IPS-15b (cell line): ENCODE data around the gene SNAP91.

Source experiments
- H3K27me3 ChIP-seq: one replicate; pipeline ENCODE4 v1.6.1; 2013; ENCODE audit warnings: low read length; ENCODE audit not compliant: control insufficient read depth, insufficient read depth
- H3K36me3 ChIP-seq: one replicate; pipeline ENCODE4 v1.6.1; 2013; ENCODE audit warnings: low read length; ENCODE audit not compliant: control insufficient read depth, insufficient read depth
- H3K4me1 ChIP-seq: one replicate; pipeline ENCODE4 v1.6.1; 2013; ENCODE audit warnings: mild to moderate bottlenecking, low read length; ENCODE audit not compliant: control insufficient read depth, insufficient read depth
- H3K4me3 ChIP-seq: one replicate; pipeline ENCODE4 v1.5.1; 2013; ENCODE audit warnings: low read depth, low read length
- H3K9ac ChIP-seq: one replicate; pipeline ENCODE4 v1.6.1; 2013; ENCODE audit warnings: low read depth, mild to moderate bottlenecking, low read length
- H3K9me3 ChIP-seq: one replicate; pipeline ENCODE4 v1.6.1; 2013; ENCODE audit warnings: mild to moderate bottlenecking, low read length; ENCODE audit not compliant: control insufficient read depth, insufficient read depth

Gene SNAP91

DNA sequence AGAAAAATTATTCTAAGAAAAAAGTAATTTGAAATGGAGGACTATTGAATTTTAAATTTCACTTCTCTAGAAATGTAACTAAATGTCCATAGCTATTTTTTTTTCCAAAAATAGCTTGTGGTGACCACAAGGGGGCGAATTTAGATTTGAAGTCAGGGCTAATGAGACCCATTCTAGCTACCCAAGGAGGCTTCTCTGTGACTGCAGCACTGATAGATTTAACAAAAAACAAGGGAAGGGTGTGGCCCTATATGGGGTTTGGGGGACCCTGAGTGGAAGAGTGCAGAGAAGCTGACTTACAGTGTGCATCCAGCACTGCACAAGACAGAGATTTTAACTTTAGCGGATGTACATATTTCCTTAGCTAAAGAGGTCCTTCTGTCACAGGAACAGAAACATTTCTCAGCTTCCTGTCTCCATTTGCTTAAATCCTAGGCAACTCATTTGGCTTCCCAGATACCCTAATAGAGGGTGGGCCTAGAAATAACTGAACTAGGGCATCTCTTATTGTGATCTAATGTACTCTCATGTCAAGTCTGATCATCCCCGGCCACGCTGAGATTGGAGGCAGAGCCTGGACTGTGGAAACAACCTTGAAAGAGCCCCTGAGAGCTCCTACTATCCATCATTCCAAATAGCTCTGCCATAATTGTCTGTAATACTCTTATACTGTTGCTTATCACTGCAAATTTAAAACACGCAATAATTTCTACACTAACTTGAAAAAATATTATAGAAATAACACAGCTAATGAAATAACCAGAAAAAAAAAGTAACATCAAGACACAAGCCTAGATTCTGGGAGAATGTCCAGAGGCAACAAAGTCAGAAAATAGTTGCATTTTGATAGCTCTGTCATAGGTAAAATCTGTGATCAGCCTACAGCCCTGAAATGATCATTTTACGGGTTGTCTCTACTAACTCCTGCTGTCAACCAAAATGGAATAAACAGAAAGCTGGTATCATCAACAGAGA lies 93.6 kb downstream of the SNAP91 start:
- Histone ChIP-seq H3K4me1 (no peaks in the 10 kb centered on the region), H3K27me3 (no peaks in the 10 kb centered on the region), H3K36me3 (no peaks in the 10 kb centered on the region), H3K9me3 (no peaks in the 10 kb centered on the region), H3K4me3 (no peak overlapping the region), H3K9ac (no peak overlapping the region)

DNA sequence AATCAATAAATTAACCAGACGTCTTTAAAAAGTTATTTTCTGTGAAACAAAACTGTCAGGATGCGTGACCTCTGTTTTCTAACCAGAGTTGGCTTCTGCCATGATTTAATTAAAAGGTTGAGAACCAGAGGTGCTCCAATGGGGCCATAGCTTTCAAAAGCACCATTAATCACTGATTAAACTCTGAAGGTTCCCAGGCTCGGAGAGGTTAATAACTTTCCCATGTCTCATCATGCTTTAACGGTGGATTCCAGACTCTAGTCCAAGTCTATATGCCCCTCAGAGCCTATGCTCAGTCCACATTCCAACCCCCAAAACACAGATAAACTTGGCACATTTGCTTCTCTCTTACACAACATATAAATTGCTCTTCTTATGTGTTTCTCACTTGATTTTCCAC lies 95.5 kb downstream of the SNAP91 start:
- H3K36me3 ChIP-seq, result no peaks in the 10 kb centered on the region

DNA sequence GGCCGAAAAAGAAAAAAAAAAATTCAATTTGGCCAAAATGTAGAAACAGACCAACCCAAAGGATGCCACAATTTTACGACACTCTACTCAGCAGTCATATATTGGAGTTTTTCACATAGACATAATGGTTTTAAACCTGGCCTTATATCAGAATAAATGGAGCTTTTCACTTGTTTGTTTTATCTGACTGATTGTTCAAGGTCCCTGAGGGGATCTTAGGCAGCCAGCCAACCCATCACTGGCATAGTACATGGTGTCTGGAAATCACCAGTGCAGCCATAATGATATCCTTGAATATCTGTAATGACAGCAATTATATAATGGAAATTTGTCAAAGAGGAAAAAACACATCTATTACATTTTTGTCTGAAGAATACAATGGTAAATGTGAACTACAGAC lies 99.7 kb downstream of the SNAP91 start:
- H3K27me3 ChIP-seq, result no peaks in the 10 kb centered on the region
- no peaks in the 10 kb centered on the region for H3K9me3 ChIP-seq
- H3K4me3 ChIP-seq, result no peak overlapping the region
- H3K36me3 ChIP-seq, result no peaks in the 10 kb centered on the region
- no peaks in the 10 kb centered on the region for H3K4me1 ChIP-seq
- no peak overlapping the region for H3K9ac ChIP-seq

More for the DNA sequence above, 95.5 kb downstream of the SNAP91 start:
- Histone ChIP-seq H3K9me3 (no peaks in the 10 kb centered on the region), H3K4me1 (no peaks in the 10 kb centered on the region), H3K27me3 (no peaks in the 10 kb centered on the region), H3K9ac (no peak overlapping the region), H3K4me3 (no peak overlapping the region)

DNA sequence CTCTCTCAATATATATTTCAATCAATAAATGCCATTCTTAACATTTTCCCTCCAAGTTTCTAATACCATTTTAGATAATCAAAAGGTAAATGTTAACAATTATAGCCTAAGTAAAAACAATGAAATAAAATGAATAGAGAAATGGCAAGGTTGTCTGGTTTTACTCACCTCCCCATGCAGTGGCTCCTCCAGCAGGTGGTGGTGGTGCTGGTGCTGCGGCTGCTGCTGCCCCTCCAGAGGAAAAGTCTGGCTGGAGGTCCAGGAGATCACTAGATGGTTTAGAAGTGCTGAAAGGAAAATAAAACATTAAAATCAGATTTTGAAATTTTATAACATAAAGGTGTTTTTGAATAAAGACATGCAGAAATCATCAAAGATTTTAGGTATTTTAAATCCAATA lies 103.4 kb downstream of the SNAP91 start:
- no peaks in the 10 kb centered on the region for H3K36me3 ChIP-seq
- no peak overlapping the region for H3K4me3 ChIP-seq
- H3K9me3 ChIP-seq, result no peaks in the 10 kb centered on the region
- no peak overlapping the region for H3K9ac ChIP-seq
- H3K27me3 ChIP-seq, result no peaks in the 10 kb centered on the region
- H3K4me1 ChIP-seq, result no peaks in the 10 kb centered on the region

DNA sequence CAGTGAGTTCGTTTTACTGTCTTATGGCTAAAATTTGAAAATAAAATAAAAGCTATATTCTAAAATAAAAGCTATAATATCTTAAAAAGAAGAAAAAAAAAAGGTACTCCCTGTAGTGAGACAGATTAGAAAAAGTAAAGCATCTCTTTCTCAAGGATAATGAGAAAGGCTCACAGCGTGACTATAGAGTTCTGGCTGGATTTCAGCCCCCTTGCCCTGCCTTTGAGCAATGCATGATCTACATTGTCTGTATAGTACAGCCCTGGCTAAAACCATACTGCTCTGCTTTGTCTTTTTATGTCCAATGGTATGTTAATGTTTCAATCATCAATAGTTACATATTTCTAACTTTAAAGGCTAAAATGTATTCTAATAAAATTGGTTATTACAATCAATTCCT lies 105.3 kb downstream of the SNAP91 start:
- no peaks in the 10 kb centered on the region for H3K9me3 ChIP-seq
- no peak overlapping the region for H3K9ac ChIP-seq
- no peak overlapping the region for H3K4me3 ChIP-seq
- H3K36me3 ChIP-seq, result no peaks in the 10 kb centered on the region
- H3K27me3 ChIP-seq, result no peaks in the 10 kb centered on the region
- no peaks in the 10 kb centered on the region for H3K4me1 ChIP-seq

DNA sequence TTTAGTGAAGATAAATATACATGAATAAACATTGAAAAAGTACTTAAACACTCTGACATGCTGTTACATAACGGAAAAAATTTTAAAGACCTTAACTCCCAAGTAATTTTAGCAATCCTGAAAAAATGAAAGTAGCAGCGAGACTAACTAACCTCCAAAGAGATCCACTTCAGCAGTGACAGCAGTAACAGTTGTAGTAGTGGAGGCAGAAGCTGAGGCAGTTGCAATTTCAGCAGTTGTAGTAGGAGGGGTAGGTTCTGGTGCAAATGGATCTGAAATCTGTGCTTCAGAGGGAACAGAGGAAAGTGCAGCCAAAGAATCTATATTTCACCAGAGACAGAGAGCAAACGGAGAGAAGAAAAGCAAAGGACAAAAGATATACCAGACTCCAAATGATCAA lies 107.8 kb downstream of the SNAP91 start:
- Histone ChIP-seq H3K4me3 (no peak overlapping the region), H3K27me3 (no peaks in the 10 kb centered on the region), H3K36me3 (no peaks in the 10 kb centered on the region), H3K9ac (no peak overlapping the region), H3K9me3 (no peaks in the 10 kb centered on the region), H3K4me1 (no peaks in the 10 kb centered on the region)

DNA sequence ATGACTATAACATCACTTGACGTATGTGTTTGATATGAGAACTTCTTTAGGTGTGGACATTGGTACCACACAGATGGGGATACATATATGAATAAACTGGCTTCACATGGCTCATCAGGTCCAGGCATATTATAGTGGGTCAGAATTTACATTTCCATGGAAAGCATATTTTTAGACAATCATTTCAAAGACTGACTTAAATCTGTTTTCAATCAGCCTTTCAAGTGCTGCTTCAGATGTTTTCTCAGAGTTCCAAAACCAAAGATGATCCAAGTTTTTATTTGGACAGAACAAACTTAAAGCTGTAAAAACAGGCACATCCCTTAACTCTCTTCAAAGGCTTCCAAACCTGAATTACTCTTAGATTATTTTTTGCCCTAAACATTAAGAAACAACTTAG lies 108.4 kb downstream of the SNAP91 start:
- H3K4me1 ChIP-seq, result no peaks in the 10 kb centered on the region
- H3K9me3 ChIP-seq, result no peaks in the 10 kb centered on the region
- no peak overlapping the region for H3K9ac ChIP-seq
- H3K36me3 ChIP-seq, result no peaks in the 10 kb centered on the region
- H3K4me3 ChIP-seq, result no peak overlapping the region
- no peaks in the 10 kb centered on the region for H3K27me3 ChIP-seq

DNA sequence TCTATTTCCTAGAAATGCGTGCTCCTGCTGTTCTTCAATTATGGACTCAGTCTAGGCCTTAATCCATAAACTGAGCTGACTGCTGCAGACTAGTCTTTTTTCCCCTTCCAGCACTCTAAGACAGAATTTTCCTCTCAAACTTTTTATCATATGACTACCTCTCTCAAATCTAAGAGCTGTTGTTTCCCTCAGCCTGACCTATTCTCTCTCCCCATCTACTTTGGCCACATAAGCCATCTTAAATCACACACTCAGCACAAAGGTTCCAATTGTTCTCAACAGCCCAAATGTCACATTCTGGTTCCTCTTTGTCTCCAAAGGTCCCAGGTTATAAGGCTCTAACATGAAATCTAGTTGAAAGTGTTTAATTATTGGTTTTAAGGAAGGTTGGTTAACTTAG lies 111.4 kb downstream of the SNAP91 start:
- Histone ChIP-seq H3K27me3 (no peaks in the 10 kb centered on the region), H3K36me3 (no peaks in the 10 kb centered on the region), H3K4me3 (no peak overlapping the region), H3K9me3 (no peaks in the 10 kb centered on the region), H3K9ac (no peak overlapping the region), H3K4me1 (no peaks in the 10 kb centered on the region)

DNA sequence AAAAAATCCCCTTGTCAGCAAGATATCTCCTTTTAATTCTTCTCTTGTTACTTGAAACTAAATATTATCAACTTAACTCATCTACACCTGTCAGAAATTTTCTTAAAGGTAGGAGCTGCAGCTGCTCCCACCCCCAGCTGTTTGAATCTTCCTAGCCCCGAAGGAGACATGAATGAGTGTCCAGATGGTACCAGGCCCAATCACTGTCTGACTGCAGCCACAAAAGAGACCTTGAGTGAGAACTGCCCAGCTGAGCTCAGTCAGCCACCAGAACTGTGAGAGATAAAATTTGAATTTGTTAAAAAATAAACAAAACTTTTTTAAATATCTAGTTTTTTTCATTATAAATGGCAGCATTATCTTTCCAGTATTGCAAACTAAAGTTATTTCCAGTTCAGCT lies 111.8 kb downstream of the SNAP91 start:
- H3K4me1 ChIP-seq, result no peaks in the 10 kb centered on the region
- no peaks in the 10 kb centered on the region for H3K27me3 ChIP-seq
- no peak overlapping the region for H3K4me3 ChIP-seq
- H3K36me3 ChIP-seq, result no peaks in the 10 kb centered on the region
- no peak overlapping the region for H3K9ac ChIP-seq
- H3K9me3 ChIP-seq, result no peaks in the 10 kb centered on the region

DNA sequence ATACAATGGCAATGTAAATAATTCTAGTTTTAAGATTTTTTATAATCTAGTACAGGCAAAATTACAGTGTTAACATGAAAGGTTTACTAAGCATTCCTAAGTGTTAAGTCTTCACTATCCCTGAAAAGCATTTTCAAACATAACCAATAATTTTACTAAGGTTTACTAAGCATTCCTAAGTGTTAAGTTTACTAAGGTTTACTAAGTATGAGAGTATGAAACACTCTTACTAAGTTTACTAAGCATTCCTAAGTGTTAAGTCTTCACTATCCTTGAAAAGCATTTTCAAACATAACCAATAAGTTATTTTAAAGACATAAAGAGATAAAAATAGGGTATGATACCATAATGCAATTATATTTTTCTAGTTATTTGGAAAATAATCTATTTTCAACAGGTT lies 114.0 kb downstream of the SNAP91 start:
- Histone ChIP-seq H3K9me3 (no peaks in the 10 kb centered on the region), H3K27me3 (no peaks in the 10 kb centered on the region), H3K36me3 (no peaks in the 10 kb centered on the region), H3K4me1 (no peaks in the 10 kb centered on the region), H3K4me3 (no peak overlapping the region), H3K9ac (no peak overlapping the region)

DNA sequence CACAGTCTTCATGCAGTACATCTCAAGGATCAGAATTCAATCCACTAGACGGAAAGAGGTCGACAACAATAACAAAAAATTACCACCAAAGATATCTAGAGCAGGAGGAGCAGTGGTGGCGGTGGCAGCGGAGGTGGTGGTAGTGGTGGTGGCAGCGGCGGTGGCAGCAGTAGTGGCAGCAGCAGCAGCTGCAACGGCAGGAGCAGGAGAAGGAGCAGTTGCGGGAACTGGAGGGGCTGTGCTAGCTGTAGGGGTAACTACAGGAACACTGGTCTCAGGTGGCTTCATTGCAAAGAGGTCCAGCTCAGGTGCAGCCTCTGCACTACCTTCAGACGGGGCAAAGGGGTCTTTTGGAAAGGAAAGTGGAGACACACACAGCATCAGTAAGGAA lies 115.5 kb downstream of the SNAP91 start:
- H3K4me1 ChIP-seq, result no peaks in the 10 kb centered on the region
- H3K9me3 ChIP-seq, result no peaks in the 10 kb centered on the region
- H3K9ac ChIP-seq, result no peak overlapping the region
- no peaks in the 10 kb centered on the region for H3K27me3 ChIP-seq
- H3K4me3 ChIP-seq, result no peak overlapping the region
- no peaks in the 10 kb centered on the region for H3K36me3 ChIP-seq

DNA sequence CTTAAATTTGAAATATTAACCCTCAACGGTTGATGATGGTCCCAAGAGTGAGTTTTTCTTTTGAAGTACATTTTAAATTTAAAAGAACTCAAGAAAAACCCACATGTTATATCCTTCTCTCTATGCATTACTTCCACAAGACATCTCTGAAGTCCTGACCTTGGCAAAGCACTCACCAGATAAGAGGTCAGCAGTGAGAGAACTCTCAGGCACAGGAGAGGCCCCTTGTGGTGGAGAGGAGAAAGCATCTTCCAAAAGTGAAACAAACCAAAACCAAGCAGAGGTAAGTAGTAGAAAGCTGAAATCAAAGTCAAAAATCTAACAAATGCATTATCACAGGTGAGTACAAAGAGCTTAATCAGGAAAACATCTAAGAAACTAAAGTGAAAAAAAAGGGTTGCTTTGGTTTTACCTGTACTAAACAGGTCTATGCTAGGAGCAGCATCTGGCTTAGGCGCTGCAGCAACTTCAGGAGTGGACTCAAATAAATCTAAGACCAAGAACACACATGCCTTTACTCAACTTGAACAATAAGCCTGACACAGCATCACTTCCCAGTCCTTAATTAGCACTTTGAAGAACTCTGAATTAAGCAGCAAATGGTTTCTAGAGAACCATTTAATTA lies 116.0 kb downstream of the SNAP91 start:
- Histone ChIP-seq H3K4me3 (no peak overlapping the region), H3K9ac (no peak overlapping the region), H3K9me3 (no peaks in the 10 kb centered on the region), H3K36me3 (no peaks in the 10 kb centered on the region), H3K4me1 (no peaks in the 10 kb centered on the region), H3K27me3 (no peaks in the 10 kb centered on the region)
